Type B pancreatic cell (in vitro differentiated cells): Measurements from ENCODE around the gene UBE2D2. TPM values are rescaled to one million over a fixed set of nuclear protein-coding genes. Genes with fewer than 3 reads are reported as not detected.
"Not testable (repeated sequence)": the region's sequence is repeated elsewhere in the genome, so short reads cannot be mapped to it uniquely, and the experiment has no call there.

Source experiments
- DNase-seq: peaks from one replicate; pipeline ENCODE4 v3.0.0; 2021; ENCODE audit warnings: mixed read lengths; ENCODE audit not compliant: unreplicated experiment; ENCODE audit errors: extremely low spot score
- H3K27ac Mint-ChIP-seq: 2 replicates; pipeline ENCODE4 v1.8.0; 2021; ENCODE audit warnings: mild to moderate bottlenecking, mixed read lengths
- H3K27me3 Mint-ChIP-seq: 2 replicates; pipeline ENCODE4 v1.8.0; 2021; ENCODE audit warnings: mixed read lengths
- H3K36me3 Mint-ChIP-seq: 2 replicates; pipeline ENCODE4 v1.8.0; 2021; ENCODE audit warnings: mixed read lengths
- H3K4me1 Mint-ChIP-seq: one replicate; pipeline ENCODE4 v1.8.0; 2021; ENCODE audit warnings: mixed read lengths; ENCODE audit not compliant: unreplicated experiment
- H3K4me3 Mint-ChIP-seq: 2 replicates; pipeline ENCODE4 v1.8.0; 2021; ENCODE audit warnings: mild to moderate bottlenecking, mixed read lengths
- H3K9me3 Mint-ChIP-seq: 2 replicates; pipeline ENCODE4 v1.8.0; 2021; ENCODE audit warnings: mixed read lengths
- total RNA-seq: library from RNA; stranded (reverse); gene quantifications from 2 replicates; pipeline ENCODE4 v1.2.1, GENCODE V29; 2021; ENCODE audit warnings: low replicate concordance
- TF ChIP-seq, protein P1 (sequence below): fragments of 200-600 bp; sonication (generic); conservative IDR thresholded peaks from 2 replicates; pipeline ENCODE4 v1.5.0; 2021; ENCODE audit warnings: antibody characterized with exemption, mild to moderate bottlenecking

Gene UBE2D2
- total RNA-seq, 1 donor from 2014 or later: 140 TPM

DNA sequence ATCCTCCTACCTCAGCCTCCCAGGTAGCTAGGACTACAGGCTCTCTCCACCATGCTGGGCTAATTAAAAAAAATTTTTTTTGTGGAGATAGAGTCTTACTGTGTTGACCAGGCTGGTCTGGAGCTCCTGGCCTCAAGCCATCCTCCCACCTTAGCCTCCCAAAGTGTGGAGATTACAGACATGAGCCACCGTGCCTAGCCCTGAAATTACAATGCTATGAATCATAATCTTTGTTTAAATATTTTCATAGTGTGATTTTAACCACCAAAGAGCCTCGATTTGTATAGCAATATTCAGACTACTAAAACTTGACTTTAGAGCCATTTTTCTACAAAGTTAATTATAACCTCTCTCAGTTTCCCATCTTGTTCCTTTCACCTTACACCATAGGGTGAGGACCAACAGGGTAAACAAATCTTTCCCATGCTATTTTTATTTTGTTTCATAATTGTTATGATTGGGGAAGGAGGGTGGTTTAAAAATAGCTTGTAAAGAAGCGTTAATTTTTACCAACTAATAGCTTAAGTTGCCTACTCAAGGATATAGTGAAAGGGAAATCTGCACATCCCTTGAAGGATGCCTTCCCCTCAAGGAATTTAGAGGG lies 32.7 kb downstream of the UBE2D2 start:
- Mint-ChIP-seq H3K9me3 (peaks cover 5% of the 10 kb centered on the region), H3K27ac (no peak overlapping the region), H3K4me3 (no peak overlapping the region), H3K36me3 (peaks cover 7% of the 10 kb centered on the region), H3K27me3 (no peaks in the 10 kb centered on the region), H3K4me1 (peaks cover 4% of the 10 kb centered on the region)
- TF ChIP-seq, protein P1, sequence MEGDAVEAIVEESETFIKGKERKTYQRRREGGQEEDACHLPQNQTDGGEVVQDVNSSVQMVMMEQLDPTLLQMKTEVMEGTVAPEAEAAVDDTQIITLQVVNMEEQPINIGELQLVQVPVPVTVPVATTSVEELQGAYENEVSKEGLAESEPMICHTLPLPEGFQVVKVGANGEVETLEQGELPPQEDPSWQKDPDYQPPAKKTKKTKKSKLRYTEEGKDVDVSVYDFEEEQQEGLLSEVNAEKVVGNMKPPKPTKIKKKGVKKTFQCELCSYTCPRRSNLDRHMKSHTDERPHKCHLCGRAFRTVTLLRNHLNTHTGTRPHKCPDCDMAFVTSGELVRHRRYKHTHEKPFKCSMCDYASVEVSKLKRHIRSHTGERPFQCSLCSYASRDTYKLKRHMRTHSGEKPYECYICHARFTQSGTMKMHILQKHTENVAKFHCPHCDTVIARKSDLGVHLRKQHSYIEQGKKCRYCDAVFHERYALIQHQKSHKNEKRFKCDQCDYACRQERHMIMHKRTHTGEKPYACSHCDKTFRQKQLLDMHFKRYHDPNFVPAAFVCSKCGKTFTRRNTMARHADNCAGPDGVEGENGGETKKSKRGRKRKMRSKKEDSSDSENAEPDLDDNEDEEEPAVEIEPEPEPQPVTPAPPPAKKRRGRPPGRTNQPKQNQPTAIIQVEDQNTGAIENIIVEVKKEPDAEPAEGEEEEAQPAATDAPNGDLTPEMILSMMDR: no peak
- no peak for DNase-seq

DNA sequence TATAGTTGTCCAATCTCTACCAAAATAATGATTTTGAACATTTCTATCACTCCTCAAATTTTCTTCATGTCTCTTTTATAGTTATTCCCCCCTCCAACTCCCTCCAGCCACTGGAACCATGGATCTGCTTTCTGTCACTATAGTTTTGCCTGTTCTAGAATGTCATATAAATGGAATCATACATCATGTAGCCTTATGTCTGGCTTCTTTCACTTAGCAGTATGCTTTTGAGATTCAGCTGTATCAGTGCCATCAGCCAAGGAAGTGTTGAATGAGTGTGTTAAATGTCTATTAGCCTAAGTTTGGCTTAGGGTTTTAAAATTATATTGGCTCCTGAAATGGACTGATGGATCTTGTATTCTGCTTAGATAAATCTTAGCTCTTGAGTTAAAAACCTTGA lies 36.0 kb downstream of the UBE2D2 start:
- TF ChIP-seq, protein P1: no peak
- H3K27ac Mint-ChIP-seq: peak overlapping the region; percentile 6
- H3K4me3 Mint-ChIP-seq: no peak overlapping the region
- H3K36me3 Mint-ChIP-seq: peaks cover 18% of the 10 kb centered on the region
- peaks cover 4% of the 10 kb centered on the region for H3K4me1 Mint-ChIP-seq
- no peak for DNase-seq
- no peaks in the 10 kb centered on the region for H3K27me3 Mint-ChIP-seq
- H3K9me3 Mint-ChIP-seq: peaks cover 5% of the 10 kb centered on the region

DNA sequence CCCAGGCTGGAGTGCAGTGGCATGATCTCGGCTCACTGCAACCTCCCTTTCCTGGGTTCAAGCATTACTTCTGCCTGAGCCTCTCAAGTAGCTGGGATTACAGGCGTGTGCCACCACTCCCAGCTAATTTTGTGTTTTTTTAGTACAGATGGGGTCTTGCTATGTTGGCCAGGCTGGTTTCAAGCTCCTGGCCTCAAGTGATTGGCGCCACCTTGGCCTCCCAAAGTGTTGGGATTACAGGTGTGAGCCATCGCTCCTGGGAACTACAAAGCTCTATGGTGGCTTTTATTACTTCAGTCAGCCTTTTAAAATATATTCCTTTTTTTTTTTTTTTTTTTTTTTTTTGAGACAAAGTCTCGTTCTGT lies 37.4 kb downstream of the UBE2D2 start:
- H3K36me3 Mint-ChIP-seq: peaks cover 21% of the 10 kb centered on the region
- not testable (repeated sequence) for H3K4me1 Mint-ChIP-seq, H3K9me3 Mint-ChIP-seq

DNA sequence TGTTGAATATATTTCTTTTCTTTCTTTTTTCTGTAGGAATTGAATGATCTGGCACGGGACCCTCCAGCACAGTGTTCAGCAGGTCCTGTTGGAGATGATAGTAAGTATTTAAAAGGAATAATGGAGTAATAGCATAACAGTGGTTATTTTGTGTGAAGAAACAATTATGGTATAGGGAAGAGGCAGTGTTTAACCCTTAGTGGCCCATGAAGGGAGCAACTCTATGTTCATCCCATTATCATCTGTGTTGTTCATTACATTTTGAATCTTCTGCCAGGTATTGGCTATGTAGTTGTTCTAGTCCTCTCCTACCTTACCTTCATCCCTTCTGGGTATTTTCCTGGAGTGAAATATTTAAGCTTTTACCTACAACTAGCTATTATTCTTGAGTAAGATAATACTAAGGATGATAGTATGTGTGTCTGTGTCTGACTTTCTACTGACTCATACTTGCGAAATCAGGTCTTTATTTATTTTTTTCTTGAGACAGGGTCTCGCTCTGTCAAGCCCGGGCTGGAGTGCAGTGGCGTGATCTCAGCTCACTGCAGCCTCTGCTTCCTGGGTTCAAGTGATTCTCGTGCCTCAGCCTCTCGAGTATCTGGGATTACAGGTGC lies 39.3 kb downstream of the UBE2D2 start:
- Mint-ChIP-seq H3K4me1 (peaks cover 4% of the 10 kb centered on the region), H3K4me3 (no peak overlapping the region), H3K27me3 (no peaks in the 10 kb centered on the region), H3K9me3 (peaks cover 5% of the 10 kb centered on the region), H3K27ac (no peak overlapping the region), H3K36me3 (peaks cover 21% of the 10 kb centered on the region)
- no peak for DNase-seq
- TF ChIP-seq, protein P1: no peak

More for the DNA sequence above, 37.4 kb downstream of the UBE2D2 start:
- H3K27me3 Mint-ChIP-seq, H3K4me3 Mint-ChIP-seq, H3K27ac Mint-ChIP-seq, DNase-seq: not testable (repeated sequence)

DNA sequence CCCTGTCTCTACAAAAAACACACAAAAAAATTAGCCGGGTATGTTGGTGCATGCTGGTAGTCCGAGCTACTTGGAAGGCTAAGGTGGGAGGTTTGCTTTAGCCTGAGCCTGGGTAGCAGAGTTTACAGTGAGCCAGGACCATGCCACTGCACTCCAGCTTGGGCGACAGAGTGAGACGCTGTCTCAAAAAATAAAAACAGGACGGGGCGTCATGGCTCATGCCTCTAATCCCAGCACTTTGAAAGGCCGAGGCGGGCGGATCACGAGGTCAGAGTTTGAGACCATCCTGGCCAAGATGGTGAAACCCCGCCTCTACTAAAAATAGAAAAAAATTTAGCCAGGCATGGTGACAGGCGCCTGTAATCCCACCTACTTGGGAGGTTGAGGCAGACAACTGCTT lies 40.3 kb downstream of the UBE2D2 start:
- peaks cover 5% of the 10 kb centered on the region for H3K9me3 Mint-ChIP-seq
- no peaks in the 10 kb centered on the region for H3K27me3 Mint-ChIP-seq
- H3K4me3 Mint-ChIP-seq: no peak overlapping the region
- TF ChIP-seq, protein P1: no peak
- H3K36me3 Mint-ChIP-seq: peaks cover 25% of the 10 kb centered on the region
- no peak for DNase-seq
- peaks cover 4% of the 10 kb centered on the region for H3K4me1 Mint-ChIP-seq
- H3K27ac Mint-ChIP-seq: no peak overlapping the region

DNA sequence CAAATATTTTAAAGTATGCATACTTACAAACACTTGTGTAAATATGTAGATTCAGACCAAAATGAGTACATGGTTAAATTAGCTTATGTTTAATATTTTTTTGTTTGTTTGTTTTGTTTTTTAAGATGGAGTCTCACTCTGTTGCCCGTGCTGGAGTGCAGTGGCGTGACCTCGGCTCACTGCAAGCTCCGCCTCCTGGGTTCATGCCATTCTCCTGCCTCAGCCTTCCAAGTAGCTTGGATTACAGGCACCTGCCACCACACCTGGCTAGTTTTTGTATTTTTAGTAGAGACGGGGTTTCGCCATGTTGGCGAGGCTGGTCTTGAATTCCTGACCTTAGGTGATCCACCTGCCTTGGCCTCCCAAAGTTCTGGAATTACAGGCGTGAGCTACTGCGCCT lies 40.8 kb downstream of the UBE2D2 start:
- not testable (repeated sequence) for H3K4me1 Mint-ChIP-seq, H3K27me3 Mint-ChIP-seq, DNase-seq, H3K4me3 Mint-ChIP-seq, H3K27ac Mint-ChIP-seq, H3K9me3 Mint-ChIP-seq
- H3K36me3 Mint-ChIP-seq: peaks cover 24% of the 10 kb centered on the region
